ENCODE data around the gene LHX8.
"Not testable (repeated sequence)": the region's sequence is repeated elsewhere in the genome, so short reads cannot be mapped to it uniquely, and the experiment has no call there.

Gene LHX8

GRCh38 chr1:75133750-75134646 is at the start of gene LHX8:
TSS of gene LHX8 (plus strand) at chr1:75134388. CDS start at chr1:75136615, 2,227 bp downstream.
- no peak for TF ChIP-seq CTCF (conservative IDR thresholded peaks at IDR 0.05; ENCODE audit: low read length)
- peak within 1 kb of the TSS; percentile 39; the same call in 1 of the 2 replicates for H3K4me3 ChIP-seq (ENCODE audit: low read length)
- DNase-seq (ENCODE audit: low read depth): no peak

GRCh38 chr1:75085931-75086330 is 48.3 kb upstream of the LHX8 start:
- no peak for DNase-seq (ENCODE audit: low read depth)
- H3K4me3 ChIP-seq (ENCODE audit: low read length): no peak overlapping the region
- TF ChIP-seq CTCF (conservative IDR thresholded peaks at IDR 0.05; ENCODE audit: low read length): no peak

- no peak for TF ChIP-seq CTCF (conservative IDR thresholded peaks at IDR 0.05; ENCODE audit: low read length)
- H3K4me3 ChIP-seq (ENCODE audit: low read length): no peak overlapping the region
- no peak for DNase-seq (ENCODE audit: low read depth)
Observed at GRCh38 chr1:75087278-75087677, 46.9 kb upstream of the LHX8 start.

GRCh38 chr1:75092141-75092540 is 42.0 kb upstream of the LHX8 start:
- no peak overlapping the region for H3K4me3 ChIP-seq (ENCODE audit: low read length)
- TF ChIP-seq CTCF (conservative IDR thresholded peaks at IDR 0.05; ENCODE audit: low read length): no peak
- DNase-seq (ENCODE audit: low read depth): no peak

GRCh38 chr1:75097654-75098053 is 36.5 kb upstream of the LHX8 start:
- peak; percentile 10 for DNase-seq (ENCODE audit: low read depth)
- no peak overlapping the region for H3K4me3 ChIP-seq (ENCODE audit: low read length)
- no peak for TF ChIP-seq CTCF (conservative IDR thresholded peaks at IDR 0.05; ENCODE audit: low read length)

GRCh38 chr1:75099581-75099980 is 34.6 kb upstream of the LHX8 start:
- no peak overlapping the region for H3K4me3 ChIP-seq (ENCODE audit: low read length)
- no peak for DNase-seq (ENCODE audit: low read depth)
- TF ChIP-seq CTCF (conservative IDR thresholded peaks at IDR 0.05; ENCODE audit: low read length): no peak

- no peak for DNase-seq (ENCODE audit: low read depth)
- TF ChIP-seq CTCF (conservative IDR thresholded peaks at IDR 0.05; ENCODE audit: low read length): no peak
- H3K4me3 ChIP-seq (ENCODE audit: low read length): no peak overlapping the region
Observed at GRCh38 chr1:75100481-75101092, 33.6 kb upstream of the LHX8 start.

GRCh38 chr1:75112362-75112951 is 21.7 kb upstream of the LHX8 start:
- not testable (repeated sequence) for H3K4me3 ChIP-seq (ENCODE audit: low read length); DNase-seq (ENCODE audit: low read depth)
